ENCODE measurements around the gene LRRTM4.
A peak's percentile ranks its signal among the peaks of the same experiment; 100 is the strongest.

The LRRTM4 gene

DNA sequence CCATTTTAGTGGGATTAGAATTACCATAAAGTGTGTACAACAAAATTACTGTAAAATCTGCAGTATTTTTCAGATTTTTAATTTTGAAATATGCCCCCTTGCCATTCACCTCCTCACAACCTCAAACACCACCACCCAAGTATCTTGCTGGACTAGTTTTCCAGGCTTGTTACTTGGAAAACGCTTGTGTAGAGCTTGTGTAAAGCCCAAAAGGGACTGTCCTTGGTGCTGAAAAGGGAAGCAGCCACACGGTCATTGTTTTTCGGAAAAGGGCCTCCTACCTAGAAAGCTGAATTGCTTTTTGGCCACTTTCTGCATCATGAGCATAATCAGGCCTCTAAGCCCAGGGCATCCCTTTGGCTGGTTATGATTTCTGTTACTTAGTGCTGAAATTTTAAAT lies 563.4 kb downstream of the LRRTM4 start:
- TF ChIP-seq, protein P1, sequence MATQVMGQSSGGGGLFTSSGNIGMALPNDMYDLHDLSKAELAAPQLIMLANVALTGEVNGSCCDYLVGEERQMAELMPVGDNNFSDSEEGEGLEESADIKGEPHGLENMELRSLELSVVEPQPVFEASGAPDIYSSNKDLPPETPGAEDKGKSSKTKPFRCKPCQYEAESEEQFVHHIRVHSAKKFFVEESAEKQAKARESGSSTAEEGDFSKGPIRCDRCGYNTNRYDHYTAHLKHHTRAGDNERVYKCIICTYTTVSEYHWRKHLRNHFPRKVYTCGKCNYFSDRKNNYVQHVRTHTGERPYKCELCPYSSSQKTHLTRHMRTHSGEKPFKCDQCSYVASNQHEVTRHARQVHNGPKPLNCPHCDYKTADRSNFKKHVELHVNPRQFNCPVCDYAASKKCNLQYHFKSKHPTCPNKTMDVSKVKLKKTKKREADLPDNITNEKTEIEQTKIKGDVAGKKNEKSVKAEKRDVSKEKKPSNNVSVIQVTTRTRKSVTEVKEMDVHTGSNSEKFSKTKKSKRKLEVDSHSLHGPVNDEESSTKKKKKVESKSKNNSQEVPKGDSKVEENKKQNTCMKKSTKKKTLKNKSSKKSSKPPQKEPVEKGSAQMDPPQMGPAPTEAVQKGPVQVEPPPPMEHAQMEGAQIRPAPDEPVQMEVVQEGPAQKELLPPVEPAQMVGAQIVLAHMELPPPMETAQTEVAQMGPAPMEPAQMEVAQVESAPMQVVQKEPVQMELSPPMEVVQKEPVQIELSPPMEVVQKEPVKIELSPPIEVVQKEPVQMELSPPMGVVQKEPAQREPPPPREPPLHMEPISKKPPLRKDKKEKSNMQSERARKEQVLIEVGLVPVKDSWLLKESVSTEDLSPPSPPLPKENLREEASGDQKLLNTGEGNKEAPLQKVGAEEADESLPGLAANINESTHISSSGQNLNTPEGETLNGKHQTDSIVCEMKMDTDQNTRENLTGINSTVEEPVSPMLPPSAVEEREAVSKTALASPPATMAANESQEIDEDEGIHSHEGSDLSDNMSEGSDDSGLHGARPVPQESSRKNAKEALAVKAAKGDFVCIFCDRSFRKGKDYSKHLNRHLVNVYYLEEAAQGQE (IDR thresholded peaks at IDR 0.05; ENCODE audit: insufficient read depth in 1 of 2, low read depth in 2 of 2, low read length in 2 of 2): peak; percentile 91 to 99
- TF ChIP-seq FOXP2 (optimal IDR thresholded peaks at IDR 0.05; ENCODE audit: borderline replicate concordance, extremely low read depth, extremely low read length, insufficient read depth) (no peak), POLR2AphosphoS5 (IDR thresholded peaks at IDR 0.05; ENCODE audit: low read depth, low read length) (no peak), TAF1 (IDR thresholded peaks at IDR 0.05; ENCODE audit: borderline replicate concordance, insufficient read depth, low read length) (no peak)

DNA sequence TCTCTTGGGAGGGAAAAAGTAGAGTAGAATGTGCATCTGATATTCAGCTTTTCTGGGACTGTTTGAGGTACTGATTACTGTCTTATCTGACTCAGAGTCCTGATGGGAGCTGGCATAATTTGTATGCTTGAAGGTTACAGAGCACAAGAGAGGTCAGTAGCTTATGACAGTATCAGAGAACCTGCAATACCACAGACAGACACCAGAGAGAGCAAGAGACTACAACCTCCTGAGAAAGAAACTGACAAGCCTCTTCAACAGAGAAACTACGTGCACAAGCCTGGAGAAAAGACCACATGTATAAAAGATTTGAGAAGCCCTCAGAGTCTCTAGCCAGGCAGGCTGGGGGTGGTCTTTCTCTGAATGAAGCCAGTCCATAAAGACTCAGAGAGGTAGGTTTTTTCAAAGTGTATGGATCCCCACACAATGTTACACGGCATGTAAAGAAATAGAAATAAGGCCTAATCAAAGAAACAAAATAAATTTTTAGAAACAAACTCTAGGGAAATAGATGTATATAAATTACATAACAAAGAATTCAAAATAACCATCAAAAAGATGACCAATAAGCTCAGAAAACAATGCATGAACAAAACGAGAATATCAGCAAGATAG lies 568.3 kb downstream of the LRRTM4 start:
- no peak for TF ChIP-seq TAF1 (IDR thresholded peaks at IDR 0.05; ENCODE audit: borderline replicate concordance, insufficient read depth, low read length)
- no peak for TF ChIP-seq POLR2AphosphoS5 (IDR thresholded peaks at IDR 0.05; ENCODE audit: low read depth, low read length)
- TF ChIP-seq SIN3A (IDR thresholded peaks at IDR 0.05; ENCODE audit: borderline replicate concordance, insufficient read depth, low read length): no peak
- TF ChIP-seq FOXP2 (optimal IDR thresholded peaks at IDR 0.05; ENCODE audit: borderline replicate concordance, extremely low read depth, extremely low read length, insufficient read depth): no peak
- TF ChIP-seq, protein P1 (IDR thresholded peaks at IDR 0.05; ENCODE audit: insufficient read depth in 1 of 2, low read depth in 2 of 2, low read length in 2 of 2): no peak

DNA sequence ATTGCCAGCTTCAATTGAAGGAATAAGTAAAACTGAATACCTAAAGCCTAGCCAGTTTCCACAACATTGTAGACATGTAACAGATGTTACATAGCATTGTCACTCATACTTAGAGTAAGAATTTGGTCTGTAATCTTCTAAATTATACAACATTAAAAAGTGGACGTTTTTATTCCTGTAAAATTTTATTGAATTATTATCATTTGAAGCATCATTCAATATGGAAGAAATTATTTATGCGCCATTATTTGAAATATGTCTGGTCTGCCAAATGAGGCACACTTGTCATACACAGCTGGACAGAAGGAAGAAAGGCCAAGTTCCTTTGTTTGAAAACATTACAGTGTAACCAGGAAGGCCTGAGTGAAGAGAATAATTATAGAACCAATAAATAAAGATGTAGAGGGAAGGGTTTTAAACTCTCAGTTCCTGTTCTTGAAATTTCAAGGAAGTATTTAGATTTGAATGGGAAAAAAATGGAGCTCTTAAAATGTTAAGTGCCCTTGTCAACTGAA lies 575.5 kb downstream of the LRRTM4 start:
- no peak for TF ChIP-seq TAF1 (IDR thresholded peaks at IDR 0.05; ENCODE audit: borderline replicate concordance, insufficient read depth, low read length)
- no peak for TF ChIP-seq POLR2AphosphoS5 (IDR thresholded peaks at IDR 0.05; ENCODE audit: low read depth, low read length)
- no peak for TF ChIP-seq SIN3A (IDR thresholded peaks at IDR 0.05; ENCODE audit: borderline replicate concordance, insufficient read depth, low read length)
- no peak for TF ChIP-seq FOXP2 (optimal IDR thresholded peaks at IDR 0.05; ENCODE audit: borderline replicate concordance, extremely low read depth, extremely low read length, insufficient read depth)
- TF ChIP-seq, protein P1 (IDR thresholded peaks at IDR 0.05; ENCODE audit: insufficient read depth in 1 of 2, low read depth in 2 of 2, low read length in 2 of 2): no peak

DNA sequence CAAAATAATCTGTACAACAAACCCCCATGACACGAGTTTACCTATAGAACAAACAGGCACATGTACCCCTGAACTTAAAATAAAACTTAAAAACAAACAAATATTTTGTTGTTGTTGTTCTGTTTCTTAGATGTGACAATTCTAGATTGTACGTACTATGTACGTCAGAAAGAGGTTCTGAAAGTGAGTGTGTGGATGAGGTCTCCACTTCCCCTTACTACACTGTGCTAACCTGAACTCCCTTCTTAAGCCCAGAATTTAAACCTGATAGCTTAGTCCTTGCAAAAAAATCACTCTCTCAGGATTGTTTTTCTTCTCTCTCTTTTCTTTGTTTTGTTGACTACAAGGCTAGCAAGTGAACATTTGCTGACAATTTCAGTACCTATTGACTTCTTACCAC lies 581.6 kb downstream of the LRRTM4 start:
- TF ChIP-seq POLR2AphosphoS5 (IDR thresholded peaks at IDR 0.05; ENCODE audit: low read depth, low read length) (no peak), SIN3A (IDR thresholded peaks at IDR 0.05; ENCODE audit: borderline replicate concordance, insufficient read depth, low read length) (no peak), TAF1 (IDR thresholded peaks at IDR 0.05; ENCODE audit: borderline replicate concordance, insufficient read depth, low read length) (no peak), FOXP2 (optimal IDR thresholded peaks at IDR 0.05; ENCODE audit: borderline replicate concordance, extremely low read depth, extremely low read length, insufficient read depth) (no peak)
- TF ChIP-seq, protein P1 (IDR thresholded peaks at IDR 0.05; ENCODE audit: insufficient read depth in 1 of 2, low read depth in 2 of 2, low read length in 2 of 2): no peak
